ENCODE results near the gene C7orf57.

- TF ChIP-seq TEAD1 (CRISPR knock-in tag; IDR thresholded peaks at IDR 0.05) = no peak
- no peak for TF ChIP-seq ATF2 (CRISPR knock-in tag; IDR thresholded peaks at IDR 0.05; ENCODE audit: borderline replicate concordance, low read depth)
- no peak for TF ChIP-seq MAX (CRISPR knock-in tag; IDR thresholded peaks at IDR 0.05)
- no peak for TF ChIP-seq CTCF (IDR thresholded peaks at IDR 0.05)
- TF ChIP-seq ESRRA (CRISPR knock-in tag; IDR thresholded peaks at IDR 0.05; ENCODE audit: borderline replicate concordance) = no peak
- no peak for TF ChIP-seq ATF6 (CRISPR knock-in tag; IDR thresholded peaks at IDR 0.05)
- TF ChIP-seq E2F1 (CRISPR knock-in tag; IDR thresholded peaks at IDR 0.05) = no peak
- no peak for TF ChIP-seq NR3C1 (CRISPR knock-in tag; conservative IDR thresholded peaks at IDR 0.05; ENCODE audit: low read depth)
- TF ChIP-seq HMGXB4 (CRISPR knock-in tag; IDR thresholded peaks at IDR 0.05) = no peak
- TF ChIP-seq ZNF317 (CRISPR knock-in tag; IDR thresholded peaks at IDR 0.05; ENCODE audit: borderline replicate concordance, low read depth) = no peak
Measured at GRCh38 chr7:48063985-48064384, 28.6 kb downstream of the C7orf57 start.

Data from WTC11 (cell line).